Measurements from ENCODE around the gene DOK3.

DOK3 gene

GRCh38 chr5:177511796-177512675 is 2.4 kb upstream of the DOK3 start:
- DNase-seq = no peak

- no peak for DNase-seq
Observed at GRCh38 chr5:177511181-177511580, 1.6 kb upstream of the DOK3 start.

- no peak for DNase-seq
Observed at GRCh38 chr5:177510567-177511053, 984 bp upstream of the DOK3 start.

GRCh38 chr5:177509991-177510566 is 453 bp upstream of the DOK3 start:
- DNase-seq = no peak

DNA sequence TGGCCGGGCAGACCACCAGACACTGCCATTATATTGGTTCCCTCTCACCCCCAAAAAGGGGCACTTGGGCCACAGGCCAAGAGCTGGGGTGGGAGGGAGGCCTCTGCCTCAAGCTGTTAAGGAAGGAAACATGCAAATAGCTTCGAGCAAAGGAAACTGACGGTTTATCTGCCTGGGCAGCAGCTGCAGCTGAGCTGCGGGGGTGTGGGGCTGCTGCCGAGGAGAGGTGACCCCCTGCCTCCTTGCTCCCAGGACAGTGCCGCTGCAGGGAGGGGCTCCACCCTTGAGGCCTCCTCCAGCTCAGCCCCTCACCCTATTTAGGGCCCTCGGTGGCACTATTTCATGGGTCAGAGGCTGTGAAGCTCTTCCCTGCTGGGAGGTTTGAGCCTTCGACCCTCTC is 789 bp downstream of the DOK3 start:
- no peak for DNase-seq

- DNase-seq = no peak
Observed at GRCh38 chr5:177508221-177508611, 1.4 kb downstream of the DOK3 start.

GRCh38 chr5:177507596-177508220 is 1.9 kb downstream of the DOK3 start:
- no peak for DNase-seq

- no peak for DNase-seq
Observed at GRCh38 chr5:177507165-177507564, 2.5 kb downstream of the DOK3 start.

DNA sequence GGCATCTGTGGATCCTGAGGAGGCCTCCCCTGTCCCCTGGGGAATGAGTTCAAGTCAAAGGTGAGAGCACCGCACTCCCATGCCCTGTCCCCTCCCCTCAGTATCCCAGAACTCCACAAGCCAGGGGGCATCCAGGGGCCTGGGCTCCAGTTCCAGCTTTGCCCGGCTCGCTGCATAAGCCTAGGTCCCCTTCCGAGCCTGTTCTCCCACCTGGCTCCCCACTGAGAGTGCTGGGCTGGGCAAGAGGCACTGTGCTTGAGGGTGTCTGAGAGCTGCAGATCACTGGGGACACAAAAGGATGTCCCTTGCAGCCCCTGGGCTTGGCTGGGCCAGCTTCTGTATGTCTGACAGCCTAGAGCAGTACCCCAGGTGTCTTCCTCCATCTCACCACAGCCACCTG is 4.6 kb downstream of the DOK3 start:
- no peak for DNase-seq

DNA sequence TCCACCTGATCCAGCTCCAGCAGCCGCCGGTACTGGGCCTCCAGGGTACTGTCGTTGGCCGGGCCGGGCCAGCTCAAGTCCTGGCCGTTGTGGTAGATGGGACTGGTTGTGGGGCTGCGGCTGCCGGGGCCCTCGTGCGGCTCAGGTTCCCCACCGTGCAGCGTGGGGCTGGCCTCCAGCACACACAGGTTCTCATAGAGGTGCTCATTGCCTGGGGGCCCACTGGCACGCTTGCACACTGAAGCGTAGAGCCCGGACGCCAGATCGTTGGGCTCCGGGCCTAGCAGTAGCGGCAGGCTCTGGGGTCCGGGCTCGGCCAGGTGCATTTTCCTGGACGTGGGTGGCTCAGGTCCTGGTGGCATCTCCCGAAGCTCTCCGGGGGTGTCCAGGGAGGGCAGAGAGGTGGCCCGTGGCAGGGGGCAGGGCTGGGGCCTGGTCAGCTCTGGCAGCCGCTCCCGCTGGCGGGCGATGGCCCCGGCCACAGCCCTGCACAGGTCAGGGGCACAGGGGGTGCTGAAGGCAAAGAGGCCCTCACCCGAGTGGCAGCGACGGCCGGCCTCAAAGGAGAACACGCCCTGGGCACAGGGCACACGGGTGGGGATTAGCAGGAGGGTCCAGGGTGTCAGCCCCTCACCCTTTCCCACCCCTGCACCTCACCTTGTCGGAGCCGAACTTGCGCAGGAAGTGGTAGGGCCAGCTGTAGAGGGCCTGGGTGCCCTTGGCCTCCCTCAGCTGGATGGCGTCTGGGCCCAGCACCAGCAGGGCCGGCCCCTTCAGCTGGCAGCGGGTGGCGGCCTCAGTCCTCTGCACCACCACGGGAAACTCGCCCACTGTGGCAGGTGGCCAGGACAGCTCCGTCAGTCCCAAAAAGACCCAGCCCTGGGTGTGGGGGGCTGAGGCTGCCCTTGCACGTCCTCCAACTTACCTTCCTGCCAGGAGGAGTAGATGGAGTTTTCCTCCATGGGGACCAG is 5.3 kb downstream of the DOK3 start:
- no peak for DNase-seq

DNA sequence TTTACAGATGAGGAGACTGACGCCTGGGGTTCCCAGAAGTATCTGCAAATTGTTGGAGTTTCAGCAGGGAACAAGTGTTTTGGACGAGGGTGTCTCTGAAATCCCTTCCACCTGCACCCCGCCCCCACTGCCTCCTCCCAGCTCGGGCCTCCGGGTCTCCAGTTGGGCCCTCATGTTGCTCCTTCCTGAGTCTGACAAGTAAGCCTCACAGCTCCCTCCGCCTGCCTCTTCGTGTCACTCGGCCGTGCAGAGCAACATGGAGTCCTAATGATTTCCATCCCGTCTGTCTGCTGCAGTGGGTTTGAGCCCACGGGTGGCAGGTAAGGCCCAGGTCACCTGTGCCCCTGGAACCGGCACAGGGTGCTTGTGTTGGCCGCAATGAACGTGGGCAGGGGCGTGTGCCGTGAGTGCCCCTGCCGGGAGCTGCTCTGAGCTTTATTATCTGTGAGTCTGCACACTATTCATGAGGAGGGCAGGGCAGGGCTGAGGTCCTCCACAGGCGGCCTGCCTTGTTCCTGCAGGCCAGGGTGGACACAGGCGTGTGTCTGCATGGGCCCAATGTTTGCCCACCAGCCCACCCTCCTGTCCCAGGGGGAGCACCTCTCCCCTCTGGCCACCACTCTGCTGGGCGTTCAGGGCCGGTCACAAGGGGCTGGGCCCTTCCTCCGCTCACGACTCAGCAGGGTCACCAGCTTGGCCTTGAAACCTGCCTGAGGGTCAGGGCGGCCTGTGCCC is 6.1 kb downstream of the DOK3 start:
- no peak for DNase-seq

GRCh38 chr5:177502886-177503285 is 6.7 kb downstream of the DOK3 start:
- no peak for DNase-seq

GRCh38 chr5:177501874-177502678 is 7.5 kb downstream of the DOK3 start:
- no peak for DNase-seq

DNA sequence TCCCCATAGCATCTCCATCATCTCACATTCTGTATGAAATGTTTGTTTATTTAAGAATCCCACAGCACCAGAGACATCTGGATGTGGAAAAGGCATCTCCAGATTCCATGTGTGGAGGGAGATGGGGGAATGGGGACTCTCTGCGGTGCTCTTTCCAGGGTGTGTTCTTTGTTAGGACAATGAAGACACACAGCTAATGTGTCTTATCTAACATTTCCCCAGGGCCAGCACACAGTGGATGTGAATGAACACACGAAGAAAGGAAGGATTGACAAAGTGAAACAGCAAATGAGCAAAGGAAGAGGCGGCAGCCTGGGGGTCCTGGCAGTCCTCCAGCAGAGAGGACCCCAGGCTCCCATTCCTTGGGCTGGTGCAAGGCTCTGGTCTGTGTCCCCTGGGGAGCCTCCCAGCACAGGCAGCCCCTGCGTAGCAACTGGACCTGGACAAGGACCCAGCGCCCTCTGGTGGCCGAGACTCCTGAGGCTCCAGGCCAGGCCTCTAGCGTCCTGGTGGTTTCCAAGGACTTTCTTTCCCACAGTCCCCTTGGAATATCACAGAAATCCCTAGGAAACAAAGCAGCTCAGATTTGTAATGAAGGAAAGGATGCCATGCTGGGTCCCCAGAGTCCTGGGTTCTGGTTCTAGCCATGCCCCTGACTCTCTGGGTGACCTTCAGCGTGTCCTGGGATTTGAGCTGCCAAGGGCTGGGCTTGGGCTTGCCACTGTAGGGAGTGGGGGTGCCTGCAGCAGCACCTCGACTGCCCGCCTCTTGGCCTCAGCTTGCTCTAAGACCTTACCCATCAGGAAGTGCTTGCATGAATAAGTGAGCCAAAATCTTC is 8.7 kb downstream of the DOK3 start:
- DNase-seq = peak; percentile 77

DNA sequence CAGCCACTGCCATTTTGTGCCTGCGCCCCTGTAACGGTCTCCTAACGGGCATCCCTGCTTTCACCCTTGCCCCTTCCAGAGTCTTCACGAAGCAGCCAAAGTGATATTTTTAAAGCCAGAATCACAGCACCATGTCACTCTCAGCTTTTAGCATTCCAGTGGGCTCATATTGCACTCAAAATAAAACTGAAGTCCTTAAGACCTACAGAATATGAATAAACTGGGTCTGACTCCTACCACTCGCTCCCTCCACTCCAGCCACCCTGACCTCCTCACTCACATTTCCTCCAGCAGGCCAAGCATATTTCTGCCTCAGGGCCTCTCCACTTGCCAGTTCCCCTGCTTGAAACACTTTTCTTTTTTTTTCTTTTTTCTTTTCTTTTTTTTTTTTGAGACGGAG is 9.8 kb downstream of the DOK3 start:
- DNase-seq = no peak

GRCh38 chr5:177498013-177498787 is 11.4 kb downstream of the DOK3 start:
- DNase-seq = no peak

GRCh38 chr5:177497292-177498012 is 12.2 kb downstream of the DOK3 start, which contains the start of gene PDLIM7:
Gene PDLIM7 (minus strand): TSS chr5:177497604. CDS start chr5:177496512, 1,092 bp downstream.
- peak; percentile 89 for DNase-seq

GRCh38 chr5:177496727-177497291 is 12.8 kb downstream of the DOK3 start:
- peak; percentile 53 for DNase-seq

All from T1000 (cell line).